GM19193 (cell line): ENCODE data around the gene PHTF2.

Source experiments
- POLR2A ChIP-seq: IDR thresholded peaks from 4 replicates; pipeline ENCODE4 v1.6.1; 2011; ENCODE audit not compliant: insufficient read depth, insufficient read length; ENCODE audit errors: extremely low read depth

Gene PHTF2

GRCh38 chr7:77878500-77878899 lies 79.9 kb downstream of the PHTF2 start:
- TF ChIP-seq POLR2A: no peak

DNA sequence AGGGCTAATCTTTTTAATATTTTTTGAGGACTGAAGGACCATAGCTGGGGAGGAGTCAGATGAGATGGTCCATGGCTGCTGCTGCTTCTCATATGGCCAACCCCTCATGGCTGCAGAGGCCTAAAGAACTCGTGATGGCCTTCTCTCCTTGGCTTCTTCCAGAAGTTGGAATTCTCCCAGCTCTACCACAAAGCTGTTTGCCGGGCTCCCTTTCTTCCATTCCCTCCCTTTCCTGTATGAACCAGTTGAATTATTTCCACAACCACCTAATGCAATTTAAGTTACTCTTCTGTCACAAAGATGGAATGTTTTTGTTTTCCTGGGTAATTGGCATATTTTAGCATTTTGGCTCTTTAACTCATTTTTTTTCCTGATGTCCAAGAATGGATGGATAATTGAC lies 80.7 kb downstream of the PHTF2 start:
- TF ChIP-seq POLR2A: no peak

- TF ChIP-seq POLR2A: no peak
Observed at GRCh38 chr7:77881871-77882270, 83.3 kb downstream of the PHTF2 start.

DNA sequence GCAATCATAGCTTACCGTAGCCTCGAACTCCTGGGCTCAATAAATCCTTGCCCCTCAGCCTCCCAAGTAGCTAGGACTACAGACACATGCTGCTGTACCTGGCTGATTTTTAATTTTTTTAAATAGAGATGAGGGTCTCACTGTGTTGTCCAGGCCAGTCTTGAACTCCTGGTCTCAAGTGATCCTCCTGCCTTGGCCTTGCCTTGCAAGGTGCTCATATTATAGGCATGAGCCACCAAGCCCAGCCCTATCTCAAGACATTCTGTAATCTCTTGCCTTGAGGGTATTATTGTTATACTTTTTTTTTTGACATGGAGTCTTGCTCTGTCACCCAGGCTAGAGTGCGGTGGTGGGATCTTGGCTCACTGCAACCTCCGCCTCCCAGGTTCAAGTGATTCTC lies 86.6 kb downstream of the PHTF2 start:
- no peak for TF ChIP-seq POLR2A

GRCh38 chr7:77887567-77887966 lies 89.0 kb downstream of the PHTF2 start:
- no peak for TF ChIP-seq POLR2A

DNA sequence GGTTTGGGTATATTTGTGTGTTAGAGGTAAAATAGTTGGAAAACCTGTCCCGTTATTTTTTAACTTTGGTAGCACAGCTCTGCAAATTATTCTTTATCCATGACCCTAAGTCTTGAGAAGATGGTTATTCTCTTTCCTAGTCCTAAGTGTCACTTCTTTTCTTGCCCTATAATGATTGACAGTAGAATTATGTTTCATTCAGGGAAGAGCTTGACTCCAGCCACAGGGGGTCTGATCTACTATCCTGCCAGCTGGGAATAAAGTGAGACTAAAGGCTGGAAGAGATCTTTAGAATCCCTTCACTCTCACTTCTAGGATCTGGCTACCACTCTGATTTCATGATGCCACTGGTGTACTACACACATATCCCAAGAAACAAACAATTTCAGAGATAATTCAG lies 90.4 kb downstream of the PHTF2 start:
- no peak for TF ChIP-seq POLR2A

DNA sequence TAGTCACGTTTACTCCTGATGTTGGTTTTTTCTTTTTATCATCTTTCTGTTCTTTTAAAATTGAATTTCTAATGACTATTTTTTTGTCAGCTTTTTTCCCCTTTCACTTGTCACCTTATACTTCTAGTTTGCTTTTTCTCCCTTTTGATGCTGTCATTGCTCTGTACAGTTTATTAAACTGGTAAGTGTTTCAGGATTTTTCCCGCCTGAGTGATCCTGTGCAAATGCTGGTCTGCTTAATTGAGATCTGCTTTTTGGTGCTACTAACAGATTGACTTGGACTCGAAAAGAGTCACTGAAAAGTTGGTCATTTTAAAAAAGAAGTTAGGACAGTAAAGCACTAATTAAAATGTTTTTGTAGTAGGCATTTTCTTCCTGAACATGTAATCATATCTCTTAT lies 95.2 kb downstream of the PHTF2 start:
- TF ChIP-seq POLR2A: no peak

- TF ChIP-seq POLR2A: no peak
Observed at GRCh38 chr7:77894574-77895091, 96.1 kb downstream of the PHTF2 start.

DNA sequence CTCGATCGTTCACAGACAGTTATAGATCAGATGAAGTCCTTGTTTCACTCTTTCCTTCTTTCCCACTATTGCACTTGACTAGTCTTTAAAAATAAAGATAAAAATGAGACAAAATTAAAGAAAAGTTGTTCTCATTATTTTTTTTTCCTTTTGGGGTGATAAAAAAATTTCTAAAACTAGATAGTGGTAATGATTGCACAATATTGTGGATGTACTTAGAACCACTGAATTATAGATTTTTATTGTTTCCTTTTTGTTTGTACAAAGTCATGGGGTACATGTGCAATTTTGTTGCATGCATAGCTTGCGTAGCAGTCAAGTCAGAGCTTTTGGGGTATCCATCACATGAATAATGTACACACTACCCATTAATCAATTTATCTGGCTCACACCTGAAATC lies 97.3 kb downstream of the PHTF2 start:
- no peak for TF ChIP-seq POLR2A

- TF ChIP-seq POLR2A: no peak
Observed at GRCh38 chr7:77897004-77897547, 98.5 kb downstream of the PHTF2 start.

DNA sequence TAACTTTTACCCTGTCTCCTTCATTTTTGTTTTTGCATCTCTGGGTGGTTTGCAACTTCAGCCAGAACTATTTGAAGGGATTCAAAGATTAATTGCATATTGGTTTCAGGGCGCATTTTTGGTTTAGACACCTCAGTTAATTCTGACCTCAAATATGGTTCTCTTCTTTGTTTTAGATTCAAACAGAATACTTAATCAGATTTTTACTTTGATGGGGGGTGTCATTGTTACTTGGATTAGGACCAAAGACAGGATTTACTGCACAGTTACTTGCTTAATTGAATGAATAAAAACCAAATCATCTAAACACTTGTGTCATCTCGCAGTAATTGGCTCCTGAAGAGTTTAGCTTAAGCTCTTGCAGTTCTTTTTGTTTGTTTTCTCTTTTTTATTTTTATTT lies 100.9 kb downstream of the PHTF2 start:
- TF ChIP-seq POLR2A: no peak

- no peak for TF ChIP-seq POLR2A
Observed at GRCh38 chr7:77903597-77903996, 105.0 kb downstream of the PHTF2 start.

- TF ChIP-seq POLR2A: no peak
Observed at GRCh38 chr7:77904252-77904651, 105.7 kb downstream of the PHTF2 start.

GRCh38 chr7:77907281-77907680 lies 108.7 kb downstream of the PHTF2 start:
- TF ChIP-seq POLR2A: no peak

GRCh38 chr7:77908664-77909063 lies 110.1 kb downstream of the PHTF2 start:
- TF ChIP-seq POLR2A: no peak

GRCh38 chr7:77910124-77910523 lies 111.6 kb downstream of the PHTF2 start:
- TF ChIP-seq POLR2A: no peak

- TF ChIP-seq POLR2A: no peak
Observed at GRCh38 chr7:77912293-77912692, 113.7 kb downstream of the PHTF2 start.
